GM21447 (cell line): ENCODE measurements around the gene MYD88.
"Not testable (repeated sequence)": the region's sequence is repeated elsewhere in the genome, so short reads cannot be mapped to it uniquely, and the experiment has no call there.

Experiments
- ATAC-seq: cut with Tn5 transposase; IDR thresholded peaks from one replicate; pipeline ENCODE4 v1.9.1; 2021; ENCODE audit not compliant: unreplicated experiment

MYD88 gene

DNA sequence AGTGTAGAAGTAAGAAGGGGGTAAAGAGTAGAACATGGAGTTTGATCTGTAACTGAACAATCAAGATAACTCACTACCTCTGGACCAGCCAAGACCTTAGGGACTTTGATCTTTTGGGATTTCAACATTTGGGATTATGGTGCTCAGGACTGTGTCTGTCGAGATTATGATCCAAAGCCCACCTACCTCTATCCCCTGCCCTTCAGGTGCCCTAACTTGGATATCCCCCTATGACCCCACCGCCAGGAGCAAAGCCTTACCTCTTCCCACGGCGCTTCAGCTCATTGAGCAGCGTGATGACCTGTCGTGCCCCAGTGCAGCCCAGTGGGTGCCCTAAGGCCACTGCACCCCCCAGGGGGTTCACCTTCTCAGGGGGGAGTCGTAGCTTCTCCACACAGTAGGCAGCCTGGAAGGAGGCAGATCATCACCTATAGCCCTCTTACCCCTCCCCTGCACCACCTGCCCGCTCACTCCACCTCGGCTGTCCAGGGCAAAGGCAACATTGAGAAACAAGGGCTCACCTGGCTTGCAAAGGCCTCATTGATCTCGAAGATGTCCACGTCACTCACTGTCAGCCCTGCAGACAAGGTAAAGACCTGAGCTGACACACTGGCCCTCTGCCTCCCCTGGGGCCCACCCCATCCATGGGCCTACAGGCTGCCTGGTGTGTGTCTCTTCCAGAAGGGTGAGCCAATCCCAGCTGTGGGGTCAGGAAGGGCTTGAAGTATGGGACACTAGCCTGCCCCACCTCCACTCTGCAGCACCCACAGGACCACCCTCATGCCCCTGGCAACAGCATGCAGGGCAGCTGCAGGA lies 12.9 kb upstream of the MYD88 start:
- no peak for ATAC-seq

DNA sequence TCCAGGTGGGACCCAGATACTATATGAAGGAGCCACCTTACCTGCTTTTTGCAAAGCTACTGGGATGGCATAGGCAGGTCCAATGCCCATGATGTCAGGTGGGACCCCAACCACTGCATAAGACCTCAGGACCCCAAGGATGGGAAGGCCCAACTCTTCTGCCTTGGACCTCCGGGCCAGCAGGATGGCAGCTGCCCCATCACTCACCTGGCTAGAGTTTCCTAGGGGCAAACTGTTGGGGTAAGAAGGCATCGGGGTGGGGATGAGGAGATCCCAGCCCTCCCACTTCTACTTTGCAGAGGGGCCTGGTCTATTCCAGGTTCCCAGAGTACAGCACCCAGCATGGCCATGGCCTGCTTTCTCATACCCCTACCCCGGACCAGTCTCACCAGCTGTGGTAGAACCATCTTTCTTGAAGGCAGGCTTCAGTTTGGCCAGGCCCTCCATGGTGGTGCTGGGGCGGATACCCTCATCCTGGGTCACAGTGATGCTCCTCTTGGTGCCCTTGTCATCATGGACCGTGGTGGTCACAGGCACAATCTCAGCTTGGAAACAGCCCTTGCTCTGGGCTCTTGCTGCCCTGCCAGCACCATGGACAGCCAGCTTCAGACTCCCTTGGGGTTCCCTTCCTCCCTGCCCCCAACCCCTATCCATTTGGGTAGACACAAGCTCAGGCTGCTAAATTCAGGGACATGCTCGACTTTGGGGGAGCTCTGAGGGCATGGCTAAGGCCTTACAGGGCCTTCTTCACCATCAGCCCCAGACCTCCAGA lies 12.2 kb upstream of the MYD88 start:
- ATAC-seq, result no peak

DNA sequence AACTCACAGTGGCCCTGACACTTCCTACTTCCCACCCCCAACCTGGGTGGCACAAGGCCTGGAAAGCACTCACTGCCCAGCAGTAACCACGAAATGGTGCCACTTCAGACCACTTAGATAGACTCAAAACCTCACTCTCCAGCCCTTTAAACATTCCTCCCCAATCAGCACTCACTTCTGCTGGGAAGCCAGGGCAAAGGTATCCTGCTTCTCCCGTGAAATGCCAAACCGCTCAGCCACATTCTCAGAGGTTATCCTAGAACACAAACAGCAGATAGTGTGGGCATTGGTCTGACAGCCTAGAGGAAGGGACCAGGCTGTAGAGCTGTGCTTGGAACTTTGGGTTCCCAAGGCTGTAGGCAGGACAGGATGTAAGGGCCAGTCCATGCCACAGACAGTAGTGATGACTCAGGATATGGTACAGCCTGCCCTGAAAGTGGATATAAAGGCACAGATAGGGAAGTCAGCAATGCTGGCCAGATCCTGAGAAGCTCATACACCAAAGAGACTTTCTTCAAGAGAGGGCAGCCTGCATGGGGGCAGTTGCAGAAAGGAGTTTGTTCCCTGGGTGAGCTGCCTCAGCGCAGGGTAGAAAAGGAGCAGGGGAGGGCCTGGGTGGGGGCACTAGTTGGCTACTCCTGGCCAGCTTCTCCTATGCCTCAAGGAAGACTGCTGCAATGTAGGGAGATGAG lies 10.7 kb upstream of the MYD88 start:
- no peak for ATAC-seq

DNA sequence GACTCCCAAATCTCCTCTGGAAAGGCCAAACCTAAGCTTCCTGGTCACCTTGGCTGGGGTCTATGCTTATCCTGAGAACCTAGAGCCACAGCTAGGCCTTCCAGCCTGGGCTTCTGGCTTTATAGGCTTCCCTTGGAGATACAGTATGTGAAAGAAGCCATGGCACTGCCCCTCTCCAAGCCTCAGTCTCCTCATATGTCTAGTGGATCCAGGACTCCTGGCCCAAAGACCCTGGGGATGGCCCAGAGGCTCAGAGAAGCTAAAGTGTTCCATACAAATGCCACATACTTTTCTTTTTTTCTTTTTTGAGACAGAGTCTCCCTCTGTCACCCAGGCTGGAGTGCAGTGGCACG lies 10.2 kb upstream of the MYD88 start:
- ATAC-seq, result no peak

- no peak for ATAC-seq
Observed at GRCh38 chr3:38129058-38129457, 9.4 kb upstream of the MYD88 start.

DNA sequence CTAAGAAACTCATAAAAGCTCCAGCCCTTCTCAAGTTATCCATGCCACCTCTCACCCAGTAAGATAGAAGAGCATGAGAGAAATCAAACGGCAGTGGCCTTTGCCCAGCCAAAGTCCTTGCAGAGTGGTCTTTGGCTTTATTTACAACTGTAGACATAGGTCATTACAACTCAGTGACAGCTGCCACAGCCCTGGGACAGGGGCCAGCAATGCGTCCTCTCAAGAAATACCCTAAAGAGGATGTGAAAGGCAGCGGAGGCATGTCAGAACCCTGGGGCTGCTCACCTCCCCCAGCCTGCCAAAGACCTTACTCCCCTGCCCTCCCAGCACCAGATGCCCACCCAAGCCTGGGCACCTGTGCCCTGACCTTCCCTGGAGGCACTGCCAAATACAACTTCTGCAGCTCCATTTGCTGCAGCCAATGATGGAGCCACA lies 7.8 kb upstream of the MYD88 start:
- ATAC-seq, result no peak

DNA sequence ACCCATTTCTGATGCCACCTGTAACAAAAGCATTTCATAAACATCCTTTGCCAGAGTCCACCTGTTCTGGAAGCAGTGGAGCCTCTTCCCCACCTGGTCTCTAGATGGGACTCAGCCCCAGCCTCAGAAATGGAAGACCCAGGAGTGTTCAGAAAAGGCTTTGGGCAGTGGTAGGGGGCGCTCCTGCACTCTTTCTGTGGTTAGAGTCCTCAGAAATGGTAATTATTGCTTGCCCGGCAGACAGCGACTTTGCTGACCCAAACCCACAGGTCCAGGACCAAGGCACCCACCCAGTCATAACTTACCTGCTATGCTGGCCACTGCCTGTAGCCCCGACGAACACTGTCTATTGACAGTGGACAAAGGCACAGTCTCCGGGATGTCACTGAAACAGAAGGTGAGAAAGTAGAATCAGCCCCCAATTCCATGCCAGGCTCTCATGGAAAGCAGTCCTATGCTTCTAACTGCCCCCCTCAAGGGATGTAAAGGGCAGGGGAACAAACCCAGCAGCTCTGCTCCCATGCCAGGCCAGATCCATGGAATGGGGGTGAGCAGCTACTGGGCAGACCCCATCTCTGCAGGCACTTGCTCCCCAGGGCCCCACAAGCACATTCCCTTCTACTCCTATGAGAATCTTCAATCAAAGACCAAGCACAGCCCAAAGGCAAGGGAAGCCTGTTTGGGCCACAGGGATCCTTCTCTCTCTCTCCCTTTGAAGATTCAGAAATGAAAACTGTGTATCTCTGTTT lies 6.7 kb upstream of the MYD88 start:
- no peak for ATAC-seq

GRCh38 chr3:38133209-38133556 lies 5.3 kb upstream of the MYD88 start:
- no peak for ATAC-seq

- no peak for ATAC-seq
Observed at GRCh38 chr3:38133557-38134405, 4.7 kb upstream of the MYD88 start.

GRCh38 chr3:38134517-38135143 lies 3.8 kb upstream of the MYD88 start:
- ATAC-seq, result not testable (repeated sequence)

DNA sequence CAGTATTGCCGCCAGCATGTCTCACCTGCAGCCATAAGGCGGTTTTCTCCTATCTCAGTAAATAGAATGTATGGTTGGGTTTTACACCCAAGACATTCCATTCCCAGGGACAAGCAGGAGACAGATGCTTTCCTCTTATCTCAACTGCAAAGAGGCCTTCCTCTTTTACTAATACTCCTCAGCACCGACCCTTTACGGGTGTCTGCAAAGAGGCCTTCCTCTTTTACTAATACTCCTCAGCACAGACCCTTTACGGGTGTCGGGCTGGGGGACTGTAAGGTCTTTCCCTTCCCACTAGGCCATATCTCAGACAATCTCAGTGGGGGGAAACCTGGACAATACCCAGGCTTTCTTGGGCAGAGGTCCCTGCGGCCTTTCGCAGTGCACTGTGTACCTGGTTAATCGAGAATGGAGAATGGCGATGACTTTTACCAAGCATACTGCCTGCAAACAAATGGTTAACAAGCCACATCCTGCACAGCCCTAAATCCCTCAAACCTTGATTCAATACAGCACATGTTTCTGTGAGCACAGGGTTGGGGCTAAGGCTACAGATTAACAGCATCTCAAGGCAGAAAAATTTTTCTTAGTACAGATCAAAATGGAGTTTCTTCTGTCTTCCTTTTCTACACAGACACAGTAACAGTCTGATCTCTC lies 2.7 kb upstream of the MYD88 start:
- not testable (repeated sequence) for ATAC-seq

- peak; percentile 12 for ATAC-seq
Observed at GRCh38 chr3:38136393-38136776, 2.1 kb upstream of the MYD88 start.

DNA sequence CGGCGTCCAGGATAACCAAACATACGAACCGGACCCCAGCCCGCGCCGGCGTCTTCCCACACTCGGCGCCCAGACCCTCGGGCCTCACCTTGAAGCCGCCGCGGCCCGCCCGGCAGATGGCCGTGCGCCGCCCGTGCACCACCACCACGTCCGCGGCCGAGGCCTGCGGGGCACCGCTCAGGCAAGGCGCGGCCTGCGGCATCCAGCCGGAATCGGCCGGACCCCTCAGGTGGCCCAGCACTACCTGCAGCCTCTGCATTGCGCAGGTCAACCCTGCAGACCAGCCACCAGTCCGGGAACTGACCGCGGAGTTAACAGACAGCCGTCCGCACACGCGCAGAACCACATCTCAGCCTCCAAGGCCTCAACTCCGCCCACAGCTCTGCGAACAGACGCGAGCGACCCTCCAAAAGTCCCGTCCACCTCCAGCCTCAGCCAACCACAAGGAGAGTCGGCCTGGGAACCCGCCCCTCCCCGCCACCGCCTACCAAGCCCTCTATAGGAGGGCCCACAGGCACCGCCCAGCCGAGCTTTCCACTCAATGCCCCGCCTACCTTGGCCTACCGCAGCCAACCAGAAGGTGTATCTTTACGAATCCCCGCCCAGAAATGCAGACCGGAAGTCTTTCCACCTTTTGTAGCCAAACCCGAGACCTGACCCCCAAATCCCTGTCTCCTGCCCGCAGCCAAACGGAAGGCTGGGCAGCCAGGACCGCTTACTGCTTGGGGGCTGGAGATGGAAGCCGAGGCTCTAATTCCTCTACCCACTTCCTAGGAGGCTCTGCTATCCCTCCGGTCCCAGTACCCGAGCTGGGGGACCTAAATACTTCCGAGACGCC lies 1.5 kb upstream of the MYD88 start, which contains the start of gene ACAA1:
ACAA1 (minus strand) TSS at position 351 of the 838 bp plus-strand sequence; CDS start at position 259, 92 bp downstream.
- peak; percentile 86 for ATAC-seq

DNA sequence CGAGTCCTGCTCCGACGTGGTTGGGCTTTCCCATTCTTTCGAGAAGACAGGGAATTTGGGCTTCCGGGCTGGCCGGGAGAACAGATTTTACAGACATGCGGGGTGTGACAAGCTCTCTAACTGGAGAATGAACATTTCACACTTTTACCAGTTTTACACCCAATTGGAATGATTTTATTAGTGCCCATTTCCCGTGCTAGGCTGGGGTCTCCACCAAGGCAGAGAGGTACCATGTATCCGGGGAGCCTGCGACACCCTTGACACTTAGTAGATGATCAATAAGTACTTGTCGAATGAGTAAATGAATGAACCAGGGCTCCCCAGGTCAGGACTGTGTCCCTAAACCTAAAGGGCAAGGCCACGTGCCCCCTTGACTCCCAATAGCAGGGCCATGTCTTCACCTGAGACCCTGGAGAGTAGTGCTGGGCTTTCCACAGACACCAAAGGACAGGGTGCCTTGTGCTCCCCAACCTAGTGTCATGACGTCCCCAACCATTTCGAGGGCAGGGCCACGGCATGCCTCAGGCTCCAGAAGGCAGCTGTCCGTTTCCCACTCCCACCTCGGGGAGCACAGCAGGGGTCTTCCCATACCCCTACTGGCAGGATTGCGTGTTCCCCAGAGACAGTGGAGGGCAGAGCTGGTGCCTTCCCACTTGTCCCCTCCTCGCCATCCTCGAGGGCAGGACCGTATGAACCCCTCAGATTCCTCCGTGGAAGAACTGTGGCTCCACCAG lies 679 bp upstream of the MYD88 start:
- no peak for ATAC-seq

DNA sequence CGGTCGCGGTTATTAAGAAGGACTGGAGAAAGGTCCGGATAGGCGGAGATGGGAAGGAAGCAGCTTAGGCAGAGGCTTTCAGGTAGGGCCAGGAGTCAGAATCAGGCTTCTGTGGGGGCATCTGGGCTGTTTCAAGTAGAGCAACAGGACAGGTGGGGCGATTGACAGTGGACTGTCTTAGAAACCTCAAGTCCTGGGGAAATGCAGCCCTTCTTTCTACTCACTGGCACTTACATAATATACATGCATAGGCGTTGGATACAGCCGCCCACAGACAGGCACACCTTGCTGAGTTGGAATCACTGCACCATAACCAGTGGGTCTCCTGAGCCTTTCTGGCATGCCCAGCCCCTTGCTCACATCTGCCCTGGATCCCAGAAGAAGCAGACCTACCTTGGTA lies 730 bp downstream of the MYD88 start:
- no peak for ATAC-seq

DNA sequence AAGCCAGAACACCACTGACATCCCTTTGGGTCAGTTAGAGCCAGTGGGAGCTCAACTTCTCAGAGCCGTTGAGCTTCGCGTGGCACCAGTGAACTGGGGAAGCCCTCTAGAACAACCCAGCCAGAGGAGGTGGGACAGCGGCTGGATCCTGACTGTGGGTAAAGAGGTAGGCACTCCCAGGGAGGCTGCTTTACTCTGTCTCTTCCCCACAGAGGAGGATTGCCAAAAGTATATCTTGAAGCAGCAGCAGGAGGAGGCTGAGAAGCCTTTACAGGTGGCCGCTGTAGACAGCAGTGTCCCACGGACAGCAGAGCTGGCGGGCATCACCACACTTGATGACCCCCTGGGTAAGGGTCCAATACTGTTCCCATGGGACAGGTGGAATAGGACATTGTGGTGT lies 1.2 kb downstream of the MYD88 start:
- no peak for ATAC-seq

- no peak for ATAC-seq
Observed at GRCh38 chr3:38140326-38141172, 2.1 kb downstream of the MYD88 start.
